CD4-positive, alpha-beta T cell treated with Interleukin-15 for 4 hours (primary cell): ENCODE data around the gene CCDC12.

Experiments used
- DNase-seq: peaks from one replicate; pipeline ENCODE4 v3.0.0-alpha.2; 2020; ENCODE audit warnings: low spot score

The CCDC12 gene

DNA sequence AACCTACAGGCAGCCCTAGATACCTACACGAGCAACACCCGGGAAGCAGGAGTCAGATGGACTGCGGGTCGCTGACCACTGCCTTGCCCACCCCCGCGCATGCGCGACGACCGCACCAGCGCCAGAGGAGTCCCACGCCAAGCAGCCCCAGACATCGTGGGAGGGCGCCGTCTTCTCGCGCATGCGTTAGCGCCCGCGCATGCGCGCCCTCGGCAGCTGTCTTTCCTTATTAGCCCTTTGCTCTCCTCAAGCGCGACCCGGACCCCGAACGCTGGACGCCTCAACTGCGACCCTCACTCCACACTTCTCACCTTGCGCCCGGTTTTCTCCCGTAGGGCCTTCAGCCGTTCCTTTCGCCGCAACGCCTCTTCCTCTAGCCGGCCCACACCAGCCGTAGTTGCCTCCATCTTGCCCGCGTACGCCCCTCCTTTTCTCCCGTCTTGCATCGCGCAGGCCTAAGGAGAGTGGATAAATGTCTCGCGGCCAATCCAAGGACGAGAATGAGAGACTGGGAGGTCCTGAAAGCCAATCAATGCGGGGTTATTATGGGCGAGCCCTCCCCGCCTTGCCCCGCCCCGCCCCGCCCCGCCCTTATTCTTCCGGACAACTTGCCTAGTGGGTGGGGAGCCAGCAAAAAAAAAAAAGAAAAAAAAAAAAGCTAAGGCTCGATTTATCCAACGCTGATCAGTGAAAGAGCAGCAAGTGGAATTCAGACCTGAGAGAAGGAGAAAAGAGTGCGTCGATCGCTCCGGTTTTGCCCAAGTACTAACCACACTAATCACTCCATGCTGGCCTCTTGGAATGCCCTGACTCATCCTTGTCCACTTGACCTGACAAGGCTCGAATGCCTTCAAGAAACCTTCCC is at the start of gene CCDC12:
Gene CCDC12, minus strand, starts transcription at position 420 of the 865 bp plus-strand sequence. Its CDS starts 13 bp downstream, at position 407.
- DNase-seq: peak; percentile 97

DNA sequence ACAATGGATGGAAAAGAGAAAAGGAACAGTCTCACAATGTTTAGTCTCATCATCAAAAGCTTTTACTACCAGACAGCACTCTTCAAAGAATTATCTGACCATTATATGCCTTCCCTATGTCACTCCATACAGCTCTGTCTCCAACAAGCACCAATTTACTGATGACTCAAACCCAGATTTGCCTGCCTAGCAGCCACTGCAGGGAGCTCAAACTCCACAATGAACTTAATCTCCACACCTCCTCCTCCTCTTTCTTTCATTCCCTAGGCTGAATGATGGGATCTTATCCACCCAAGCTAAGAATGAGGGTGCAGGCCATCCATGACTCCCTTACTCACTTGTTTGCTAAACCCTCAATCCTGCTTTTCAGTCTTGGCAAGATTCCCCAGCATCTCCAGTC is 48.4 kb upstream of the CCDC12 start:
- no peak for DNase-seq

DNA sequence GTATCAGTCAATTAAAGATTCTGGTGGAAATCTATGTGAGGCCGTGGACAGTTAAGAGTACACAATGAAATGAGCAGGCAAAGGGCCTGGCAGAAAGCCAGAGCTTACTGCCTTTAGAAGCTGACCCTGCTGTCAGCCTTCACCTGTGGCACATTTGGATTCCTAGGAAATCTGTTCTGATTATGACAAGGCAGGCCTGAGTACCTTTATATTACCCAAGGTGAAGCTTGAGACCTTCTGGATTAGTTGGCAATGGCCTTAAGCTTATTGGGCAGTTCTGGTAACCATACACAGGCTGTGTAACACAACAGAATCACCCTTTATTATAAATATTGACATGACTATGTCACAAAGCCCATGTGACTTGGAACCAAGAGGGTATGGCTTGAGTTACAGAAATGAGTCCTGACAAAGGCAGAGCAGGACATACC is 46.1 kb upstream of the CCDC12 start:
- no peak for DNase-seq

DNA sequence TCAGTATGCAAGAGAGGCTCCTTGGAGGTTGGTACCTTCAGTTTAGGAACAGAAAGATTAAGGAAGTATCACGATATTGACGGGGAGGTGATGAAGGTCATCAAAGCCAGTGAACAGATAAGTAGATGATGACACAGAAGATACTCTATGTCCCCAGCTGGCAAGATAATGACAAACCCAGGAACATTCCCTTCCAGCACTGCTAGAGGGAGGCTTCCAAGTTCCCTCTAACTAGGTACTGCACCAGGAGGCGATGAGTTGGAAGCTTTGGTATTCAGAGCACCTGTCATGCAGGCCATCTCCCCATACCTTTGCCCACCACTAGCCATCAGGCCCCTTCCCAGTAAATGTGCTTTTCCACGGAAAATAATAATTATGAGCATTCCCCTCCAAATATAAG is 43.8 kb upstream of the CCDC12 start:
- no peak for DNase-seq

DNA sequence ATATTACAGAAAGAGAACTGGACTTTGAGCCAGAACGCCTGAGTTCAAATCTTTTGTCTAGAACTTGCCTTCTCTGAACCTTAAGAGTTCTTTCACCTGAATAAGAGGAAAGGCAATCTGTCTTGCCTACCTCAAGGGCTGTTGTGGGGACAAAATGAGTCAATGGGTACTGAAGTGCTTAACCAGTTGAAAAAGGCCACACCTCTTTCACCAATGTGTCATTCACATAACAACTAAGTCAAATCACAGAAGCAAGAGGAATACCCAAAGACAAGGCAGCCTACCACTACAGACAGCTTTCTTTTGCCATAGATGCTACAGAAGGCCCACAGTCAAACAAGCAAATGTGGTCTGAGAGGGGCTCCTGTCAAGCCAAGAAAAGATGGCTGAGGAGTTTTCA is 42.7 kb upstream of the CCDC12 start:
- DNase-seq: peak; percentile 49

DNA sequence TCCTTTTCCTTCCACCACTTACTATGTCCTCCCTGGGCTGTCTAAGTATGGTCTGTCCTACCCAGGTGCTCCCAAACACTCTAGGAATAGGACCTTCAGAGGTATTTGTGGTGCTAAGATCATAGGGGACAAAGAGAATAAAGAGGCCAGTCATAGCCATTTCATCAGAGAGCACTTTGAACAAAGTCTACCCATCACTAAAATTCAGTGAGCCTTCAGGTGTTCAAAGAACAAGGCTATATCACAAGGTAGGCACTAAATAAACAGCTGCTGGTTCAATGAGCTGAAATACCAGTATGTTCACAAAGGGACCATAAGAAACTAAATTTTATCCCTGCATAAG is 41.7 kb upstream of the CCDC12 start:
- DNase-seq: no peak

DNA sequence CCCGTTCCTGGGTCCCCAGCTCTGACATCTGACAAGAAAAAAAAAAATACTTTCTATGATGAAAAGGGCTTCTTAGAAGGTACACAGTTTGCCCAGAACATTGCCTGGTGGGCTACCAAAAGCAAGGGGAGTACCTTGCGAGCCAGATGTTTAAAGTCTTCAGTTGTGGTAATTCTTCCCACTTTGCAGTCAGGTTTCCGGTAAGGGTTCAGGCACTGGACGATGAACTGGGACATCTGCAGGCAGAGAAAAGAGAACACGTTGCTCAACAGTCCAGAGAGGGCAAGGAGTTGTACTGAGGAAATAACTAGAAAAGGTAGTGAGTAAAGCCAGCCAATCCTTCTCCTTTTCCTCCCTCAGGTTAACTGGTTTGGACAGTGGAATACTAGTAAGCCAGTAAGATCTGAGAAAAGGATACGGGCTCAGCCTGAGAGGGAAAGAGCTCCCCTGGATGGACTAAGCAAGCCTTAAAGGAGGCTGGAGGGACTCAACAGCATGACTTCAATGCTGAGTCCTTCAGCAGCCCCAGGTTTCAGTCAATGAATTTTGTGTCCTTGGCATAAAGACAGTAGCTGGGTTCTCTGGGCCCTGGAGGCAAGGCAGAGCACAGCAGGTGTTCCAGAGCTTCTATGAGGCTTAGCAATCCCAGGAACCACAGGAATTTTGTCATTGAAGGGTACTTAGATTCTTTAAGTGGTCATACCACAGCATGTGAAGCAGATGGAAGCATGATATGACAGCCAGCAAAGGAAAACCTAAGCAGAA is 41.1 kb upstream of the CCDC12 start:
- no peak for DNase-seq

DNA sequence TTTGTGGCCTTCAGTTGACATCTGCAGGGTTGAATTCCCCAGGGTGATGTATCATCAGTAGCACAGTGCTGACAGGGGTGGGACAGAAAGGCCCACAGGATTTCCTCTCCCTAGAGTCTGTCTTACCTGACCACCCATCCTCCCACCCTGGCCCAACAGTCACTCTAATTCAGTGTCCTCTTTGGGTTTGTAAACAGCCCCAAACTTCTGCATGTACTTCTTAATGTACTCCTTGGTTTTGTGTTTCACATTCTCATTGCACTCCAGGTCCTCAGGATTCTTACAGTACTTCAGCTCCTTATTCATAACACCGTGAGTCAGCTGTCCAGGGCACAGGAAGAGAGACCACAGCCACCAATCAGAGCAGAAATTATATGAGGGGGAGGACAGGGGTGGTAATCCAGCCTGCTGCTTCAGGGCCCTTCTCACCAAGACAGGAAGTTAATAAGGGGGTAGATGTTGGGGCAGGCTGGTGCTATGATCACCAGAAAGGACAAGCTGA is 40.4 kb upstream of the CCDC12 start:
- DNase-seq: peak; percentile 49

DNA sequence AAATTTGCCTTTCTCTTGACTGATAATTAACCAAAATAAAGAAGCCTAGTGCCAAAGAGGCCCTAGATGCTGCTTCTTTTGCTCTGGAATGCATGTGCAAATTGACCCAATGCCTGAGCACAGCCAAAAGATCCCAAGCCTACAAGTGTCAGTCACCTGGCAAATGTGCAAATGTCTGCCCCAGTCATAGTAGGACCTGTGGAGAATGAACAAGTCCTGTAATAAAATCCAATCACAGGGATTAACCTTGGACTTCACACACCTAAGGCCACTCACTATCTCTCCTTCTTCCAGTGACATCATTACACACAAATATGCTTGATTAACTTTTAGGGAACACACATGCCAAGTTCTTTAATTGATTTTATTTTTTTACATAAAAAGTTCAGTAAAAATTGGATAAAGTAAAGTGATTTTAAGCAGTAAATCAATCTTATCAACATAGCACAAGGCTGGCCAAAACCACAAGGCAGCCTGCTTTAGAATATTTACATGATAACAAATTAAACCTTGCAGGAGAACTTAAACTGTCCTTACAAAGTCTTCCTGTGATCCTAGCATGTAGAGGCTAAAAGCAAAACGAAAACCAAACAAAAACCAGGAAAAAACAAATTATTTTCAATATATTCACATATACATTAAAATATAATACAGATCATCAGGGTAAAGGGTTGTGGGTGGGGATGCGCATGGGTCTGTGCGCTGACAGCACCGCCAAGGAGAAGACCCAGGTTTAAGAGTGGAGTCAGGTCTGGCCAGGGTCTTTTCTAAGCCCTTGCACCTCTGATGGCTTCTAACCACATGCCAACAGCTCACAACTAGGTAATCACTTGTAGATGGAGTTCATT is 39.8 kb upstream of the CCDC12 start:
- no peak for DNase-seq

DNA sequence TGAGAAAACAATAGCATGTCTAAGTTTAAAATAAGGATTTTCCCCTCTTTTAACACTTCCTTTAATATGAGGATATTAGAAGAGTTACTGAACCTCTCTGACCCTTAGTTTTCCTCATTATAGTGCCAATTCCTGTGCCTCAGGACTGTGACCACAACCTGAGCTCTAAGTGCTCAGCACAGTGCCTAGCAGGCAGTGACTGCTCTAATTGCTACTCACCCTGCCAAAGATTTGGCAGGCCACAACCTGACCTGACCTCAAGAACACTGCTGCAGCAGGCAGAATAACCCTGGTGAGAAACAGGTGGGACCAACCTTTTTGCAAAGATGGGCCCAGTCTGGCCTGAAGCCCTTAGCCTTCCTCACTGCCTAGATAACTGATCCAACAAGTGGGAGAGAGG is 38.6 kb upstream of the CCDC12 start:
- no peak for DNase-seq

DNA sequence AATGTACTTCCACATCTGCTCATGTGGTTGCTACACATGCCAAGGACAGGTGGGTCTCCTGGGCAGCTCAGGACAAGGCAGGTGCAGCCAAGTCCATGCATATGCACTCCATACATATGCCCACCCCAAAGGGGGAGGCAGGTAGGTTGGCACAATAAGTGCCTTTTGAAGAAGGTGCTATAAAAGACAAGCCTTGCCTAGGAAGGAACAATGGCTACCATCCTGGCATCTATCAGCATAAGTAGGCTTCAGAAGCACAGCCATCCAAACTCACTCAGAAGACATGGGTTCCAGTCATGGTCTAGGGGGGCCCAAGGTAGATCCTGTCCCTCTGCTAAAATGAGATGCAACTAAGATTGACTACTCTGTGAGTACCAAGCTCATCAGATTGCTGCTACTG is 37.5 kb upstream of the CCDC12 start:
- no peak for DNase-seq

DNA sequence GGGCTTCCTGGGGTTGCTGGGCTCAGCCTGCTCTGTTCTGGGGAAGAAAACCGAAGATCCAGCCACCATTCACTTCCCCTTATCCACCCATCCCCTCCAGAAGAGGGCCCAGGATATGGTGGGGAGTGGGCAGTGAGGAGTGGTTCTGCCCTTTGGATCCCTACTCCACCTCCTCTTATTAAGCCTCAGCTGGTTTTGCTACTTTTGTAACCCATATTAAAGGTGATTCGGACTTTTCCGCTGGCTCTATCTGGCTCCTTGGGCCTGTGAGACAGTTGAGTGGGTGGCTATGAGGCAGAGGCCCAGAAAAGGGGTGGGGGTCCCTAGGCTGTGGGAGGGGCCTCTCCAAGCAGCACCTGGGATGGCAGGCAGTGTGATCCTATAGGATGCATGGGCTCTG is 36.7 kb upstream of the CCDC12 start:
- DNase-seq: no peak

DNA sequence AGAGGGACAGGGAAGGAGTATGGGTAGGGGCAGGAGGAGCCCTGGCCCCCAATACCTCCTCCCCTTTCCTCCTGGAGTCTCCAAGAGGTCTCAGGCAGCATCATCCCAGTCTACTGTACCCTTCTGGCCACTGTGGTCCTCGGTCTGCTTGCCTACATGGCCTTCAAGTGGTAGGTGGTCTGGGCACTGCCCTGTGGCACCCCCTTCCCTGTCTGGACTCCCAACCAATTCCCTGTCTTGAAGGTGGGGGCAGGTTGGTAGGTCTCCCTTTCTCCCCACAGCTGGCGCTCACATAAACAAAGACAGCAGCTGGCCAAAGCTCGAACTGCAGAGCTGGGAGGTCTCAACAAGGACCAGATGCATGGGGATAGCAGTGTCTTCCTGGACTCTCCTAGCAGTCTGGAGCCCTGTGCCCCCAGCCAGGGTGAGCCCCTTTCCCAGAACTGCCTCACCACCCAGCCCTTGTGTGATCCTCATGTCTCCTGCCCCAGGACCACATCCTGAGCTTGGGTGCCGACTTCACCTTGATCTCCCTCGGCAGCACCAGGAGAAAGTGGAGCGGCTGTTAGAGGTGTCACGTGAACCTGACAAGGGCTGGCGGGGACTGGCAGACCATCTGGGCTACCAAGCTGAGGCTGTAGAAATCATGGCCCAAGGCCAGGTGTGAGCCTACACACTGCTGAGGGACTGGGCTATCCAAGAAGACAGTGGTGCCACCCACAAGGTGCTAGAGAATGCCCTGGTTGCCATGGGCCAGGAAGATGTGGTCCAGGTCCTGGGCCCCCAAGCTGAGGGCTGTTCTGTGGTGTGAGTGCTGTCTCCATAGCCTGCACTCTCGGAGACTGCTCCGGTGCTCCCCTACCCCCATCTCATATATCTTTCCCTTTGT is 36.0 kb upstream of the CCDC12 start:
- DNase-seq: no peak

DNA sequence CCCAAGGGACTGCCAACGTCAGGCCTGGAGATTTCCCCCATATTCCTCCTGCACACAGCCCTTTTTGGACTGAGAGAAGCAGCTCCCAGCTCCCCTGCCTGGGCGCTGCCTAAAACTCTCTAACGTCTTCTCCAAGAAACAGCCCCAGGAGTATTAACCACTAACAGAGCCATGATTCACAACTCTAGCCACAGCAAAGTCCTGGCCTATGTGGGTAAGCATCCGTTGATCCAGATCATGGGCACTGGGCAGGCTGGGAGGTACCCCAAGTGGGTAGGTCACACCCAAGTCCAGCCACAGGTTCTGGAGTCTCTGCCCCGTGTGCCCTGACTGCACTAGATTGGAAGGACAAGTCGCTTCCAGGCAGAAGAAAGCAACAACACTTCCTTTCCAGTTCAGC is 34.8 kb upstream of the CCDC12 start:
- no peak for DNase-seq

DNA sequence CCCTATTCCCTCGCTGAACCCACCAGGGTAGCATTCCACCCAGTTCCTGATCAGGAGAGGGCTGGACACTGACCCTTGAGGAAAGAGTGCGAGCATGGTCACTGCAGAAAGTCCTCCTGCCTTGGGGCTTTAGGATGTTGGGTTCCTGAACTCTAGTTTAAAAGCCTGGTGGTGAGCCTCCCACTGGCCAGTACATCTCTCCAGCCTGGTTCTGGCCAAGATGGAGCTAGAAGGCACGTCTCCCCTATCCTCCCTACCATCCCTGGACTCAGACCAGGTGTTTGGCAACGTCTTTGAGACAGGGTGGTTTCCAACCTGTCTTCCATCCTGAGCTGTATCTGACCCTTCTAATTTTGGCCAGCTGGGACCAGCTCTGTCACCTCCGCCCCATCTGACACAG is 34.4 kb upstream of the CCDC12 start:
- no peak for DNase-seq

DNA sequence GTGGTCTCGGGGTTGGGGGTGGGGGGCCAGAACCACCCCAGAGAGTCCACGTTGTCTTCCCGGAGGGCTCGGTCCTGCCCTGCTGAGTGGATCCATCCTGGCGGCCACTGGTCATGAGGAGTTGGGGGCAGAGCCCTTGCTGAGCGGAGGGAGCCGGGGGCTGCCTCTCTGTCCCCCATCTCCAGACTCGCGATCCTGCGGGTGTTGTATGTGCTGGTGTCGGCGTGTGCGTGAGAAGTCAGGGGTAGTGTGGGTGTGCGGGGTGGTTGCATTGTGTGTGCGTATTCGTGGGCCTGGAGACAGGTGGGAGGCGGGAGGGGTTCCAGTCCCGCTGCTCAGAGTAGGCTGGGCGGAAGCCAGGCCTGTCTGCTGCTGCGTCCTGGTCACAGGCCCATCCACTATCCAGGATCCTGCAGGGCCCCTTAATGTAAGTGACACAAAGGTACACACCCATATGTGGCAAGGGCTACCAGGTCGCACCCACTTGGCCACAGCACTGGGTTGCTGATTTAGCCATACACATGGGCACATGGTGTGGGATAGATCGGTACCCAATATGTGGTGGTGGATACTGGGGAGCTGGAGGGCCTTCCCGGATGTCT is 33.7 kb upstream of the CCDC12 start:
- DNase-seq: no peak

DNA sequence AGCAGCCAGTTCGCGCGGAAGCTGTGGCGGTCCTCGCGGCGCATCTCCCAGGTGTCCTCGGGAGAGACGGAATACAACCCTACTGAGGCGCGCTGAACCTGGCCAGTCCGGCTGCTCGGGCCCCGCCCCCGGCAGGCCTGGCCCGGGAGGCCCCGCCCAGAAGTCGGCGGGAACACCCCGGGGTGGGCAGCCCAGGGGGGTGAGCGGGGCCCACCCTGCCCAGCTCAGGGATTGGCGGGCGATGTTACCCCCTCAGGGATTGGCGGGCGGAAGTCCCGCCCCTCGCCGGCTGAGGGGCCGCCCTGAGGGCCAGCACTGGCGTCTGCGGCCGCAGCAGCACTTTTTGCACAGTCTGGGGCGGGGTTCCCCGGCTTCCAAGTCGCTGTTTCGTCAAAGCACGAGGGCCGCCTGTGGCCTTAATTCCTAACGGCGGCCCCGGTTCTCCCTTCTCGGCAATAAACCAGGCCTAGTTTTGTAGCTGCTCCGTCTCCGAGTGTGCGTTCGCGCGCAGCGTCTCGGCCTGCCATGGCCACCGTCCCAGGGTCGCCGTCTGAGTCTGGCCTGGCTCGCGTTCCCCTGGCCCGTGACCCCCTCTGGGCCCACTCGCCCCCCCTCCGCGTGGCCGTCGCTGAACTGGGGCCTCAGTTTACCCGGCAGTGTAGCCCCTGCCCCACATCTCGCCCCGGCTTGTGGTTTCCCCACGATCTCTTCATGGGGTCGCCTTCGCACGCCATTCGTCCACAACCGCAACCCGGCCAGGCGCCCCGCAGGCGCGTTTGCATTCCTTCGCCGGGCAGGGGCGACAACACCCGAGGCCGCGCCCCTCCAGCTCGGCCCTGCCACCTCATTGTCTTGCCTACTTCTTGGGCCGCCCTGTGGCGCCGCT is 32.9 kb upstream of the CCDC12 start:
- peak; percentile 62 for DNase-seq

DNA sequence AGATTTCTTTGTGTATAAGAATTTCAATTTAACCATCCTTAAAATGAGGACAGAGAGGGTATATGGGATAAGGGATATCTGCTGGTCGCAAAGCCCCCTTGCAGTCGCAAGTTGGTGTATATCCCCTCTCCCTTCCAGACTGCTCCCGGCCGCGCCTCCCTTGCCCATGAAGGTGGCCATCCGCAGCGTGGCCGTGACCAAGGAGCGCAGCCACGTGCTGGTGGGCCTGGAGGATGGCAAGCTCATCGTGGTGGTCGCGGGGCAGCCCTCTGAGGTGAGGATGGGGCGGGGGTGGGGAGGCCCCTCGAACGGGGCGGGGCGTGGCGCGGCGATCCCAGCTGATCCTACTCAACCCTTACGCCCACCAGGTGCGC is 32.3 kb upstream of the CCDC12 start:
- no peak for DNase-seq

DNA sequence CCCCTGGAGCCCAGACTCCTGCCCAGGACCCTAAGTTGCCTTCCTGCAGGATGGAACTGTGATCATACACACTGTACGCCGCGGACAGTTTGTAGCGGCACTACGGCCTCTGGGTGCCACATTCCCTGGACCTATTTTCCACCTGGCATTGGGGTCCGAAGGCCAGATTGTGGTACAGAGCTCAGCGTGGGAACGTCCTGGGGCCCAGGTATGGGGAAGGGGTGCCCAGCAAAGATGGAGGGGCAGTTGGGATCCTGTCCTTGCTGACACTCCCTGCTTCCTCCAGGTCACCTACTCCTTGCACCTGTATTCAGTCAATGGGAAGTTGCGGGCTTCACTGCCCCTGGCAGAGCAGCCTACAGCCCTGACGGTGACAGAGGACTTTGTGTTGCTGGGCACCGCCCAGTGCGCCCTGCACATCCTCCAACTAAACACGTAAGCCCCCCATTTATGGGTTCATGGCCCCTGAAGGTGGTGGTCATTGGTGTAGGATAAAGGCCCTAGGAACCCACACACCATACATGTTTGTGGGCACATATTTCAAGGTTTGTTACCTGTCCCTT is 31.8 kb upstream of the CCDC12 start:
- no peak for DNase-seq
